HEK293 (cell line): ENCODE results near the gene TUT1.
A peak's percentile ranks its signal among the peaks of the same experiment; 100 is the strongest.

Experiments
- CTCF ChIA-PET: fragments of 350-600 bp; formaldehyde crosslinking; extraction: SDS; loops from one replicate; lab custom pipeline; 2021; ENCODE audit warnings: antibody characterized with exemption; lab: Yijun Ruan, JAX
- POLR2A ChIA-PET: fragments of 300-600 bp; formaldehyde crosslinking; extraction: SDS; loops from one replicate; lab custom pipeline; 2020; ENCODE audit warnings: antibody characterized with exemption, inconsistent platforms; lab: Yijun Ruan, JAX
- H3K27ac ChIP-seq: fragments of 200-500 bp; sonication (Bioruptor generic); 2 replicates; pipeline ENCODE4 v1.5.1; 2014; ENCODE audit warnings: low read depth, low read length, control low read depth, inconsistent platforms; ENCODE audit errors: extremely low read depth
- H3K36me3 ChIP-seq, 2 experiments: fragments of 200-500 bp in 1 of 2; sonication (Bioruptor generic) in 1 of 2; 1 replicate in 1 of 2; 2 replicates in 1 of 2; pipeline ENCODE4 v1.5.1; 2014 to 2017; ENCODE audit warnings: inconsistent platforms in 2 of 2, low read length in 2 of 2; ENCODE audit not compliant: control insufficient read depth in 2 of 2, insufficient read depth in 1 of 2
- H3K4me1 ChIP-seq: fragments of 200-500 bp; sonication (Bioruptor generic); 2 replicates; pipeline ENCODE4 v1.5.1; 2014; ENCODE audit warnings: mild to moderate bottlenecking, low read length, inconsistent platforms; ENCODE audit not compliant: control insufficient read depth, insufficient read depth
- H3K4me3 ChIP-seq: 2 replicates; pipeline ENCODE4 v1.5.1; 2011; ENCODE audit warnings: low read depth, mild to moderate bottlenecking, control low read depth, low read length, moderate library complexity
- H3K9me3 ChIP-seq: fragments of 200-500 bp; sonication (Bioruptor generic); 2 replicates; pipeline ENCODE4 v1.5.1; 2014; ENCODE audit warnings: low read depth, low read length, inconsistent platforms; ENCODE audit not compliant: control insufficient read depth, insufficient read depth
- ELK4 ChIP-seq: IDR thresholded peaks from 2 replicates; pipeline ENCODE4 v1.6.1; 2011; ENCODE audit warnings: mild to moderate bottlenecking, low read depth, low read length, borderline replicate concordance
- GFI1B ChIP-seq: fragments of 450-650 bp; formaldehyde crosslinking; IDR thresholded peaks from 2 replicates; pipeline ENCODE4 v1.5.1; 2016; ENCODE audit warnings: missing biosample characterization, missing genetic modification characterization
- KLF8 ChIP-seq: fragments of 450-650 bp; formaldehyde crosslinking; IDR thresholded peaks from 2 replicates; pipeline ENCODE4 v1.5.1; 2016; ENCODE audit warnings: missing biosample characterization, missing genetic modification characterization
- KLF9 ChIP-seq: fragments of 450-650 bp; formaldehyde crosslinking; IDR thresholded peaks from 2 replicates; pipeline ENCODE4 v1.5.1; 2016; ENCODE audit warnings: missing biosample characterization, missing genetic modification characterization, low read depth
- RBAK ChIP-seq: fragments of 450-650 bp; formaldehyde crosslinking; IDR thresholded peaks from 2 replicates; pipeline ENCODE4 v1.5.1; 2016; ENCODE audit warnings: missing biosample characterization, missing genetic modification characterization
- ZBTB21 ChIP-seq: fragments of 450-650 bp; formaldehyde crosslinking; IDR thresholded peaks from 2 replicates; pipeline ENCODE4 v1.5.1; 2017; ENCODE audit warnings: missing biosample characterization, missing genetic modification characterization
- ZBTB48 ChIP-seq: fragments of 450-650 bp; formaldehyde crosslinking; IDR thresholded peaks from 2 replicates; pipeline ENCODE4 v1.5.1; 2016; ENCODE audit warnings: missing biosample characterization, missing genetic modification characterization
- ZBTB7A ChIP-seq: fragments of 450-650 bp; formaldehyde crosslinking; IDR thresholded peaks from 2 replicates; pipeline ENCODE4 v1.5.1; 2016; ENCODE audit warnings: low read depth, missing biosample characterization, missing genetic modification characterization
- ZNF223 ChIP-seq: fragments of 450-650 bp; formaldehyde crosslinking; IDR thresholded peaks from 2 replicates; pipeline ENCODE4 v1.5.1; 2016; ENCODE audit warnings: missing biosample characterization, missing genetic modification characterization
- ZNF311 ChIP-seq: fragments of 450-650 bp; formaldehyde crosslinking; IDR thresholded peaks from 2 replicates; pipeline ENCODE4 v1.5.1; 2017; ENCODE audit warnings: missing biosample characterization, missing genetic modification characterization, borderline replicate concordance
- ZNF37A ChIP-seq: fragments of 450-650 bp; IDR thresholded peaks from 2 replicates; pipeline ENCODE4 v1.5.1; 2018; ENCODE audit warnings: missing biosample characterization, missing genetic modification characterization
- ZNF394 ChIP-seq: fragments of 450-650 bp; formaldehyde crosslinking; IDR thresholded peaks from 2 replicates; pipeline ENCODE4 v1.5.1; 2016; ENCODE audit warnings: missing biosample characterization, missing genetic modification characterization, mild to moderate bottlenecking, moderate library complexity, borderline replicate concordance
- ZNF423 ChIP-seq: fragments of 450-650 bp; formaldehyde crosslinking; IDR thresholded peaks from 2 replicates; pipeline ENCODE4 v1.5.1; 2016; ENCODE audit warnings: missing biosample characterization, missing genetic modification characterization
- ZNF473 ChIP-seq: fragments of 450-650 bp; formaldehyde crosslinking; IDR thresholded peaks from 2 replicates; pipeline ENCODE4 v1.5.1; 2017; ENCODE audit warnings: missing biosample characterization, missing genetic modification characterization
- ZNF513 ChIP-seq: fragments of 450-650 bp; IDR thresholded peaks from 2 replicates; pipeline ENCODE4 v1.5.1; 2018; ENCODE audit warnings: missing biosample characterization, missing genetic modification characterization
- ZNF571 ChIP-seq: fragments of 450-650 bp; formaldehyde crosslinking; IDR thresholded peaks from 2 replicates; pipeline ENCODE4 v1.5.0; 2017; ENCODE audit warnings: missing biosample characterization, missing genetic modification characterization
- ZNF626 ChIP-seq: fragments of 450-650 bp; sonication (Bioruptor Pico); formaldehyde crosslinking; IDR thresholded peaks from 2 replicates; pipeline ENCODE4 v1.5.1; 2018; ENCODE audit warnings: missing biosample characterization, missing genetic modification characterization, inconsistent platforms
- ZNF639 ChIP-seq: fragments of 450-650 bp; formaldehyde crosslinking; IDR thresholded peaks from 2 replicates; pipeline ENCODE4 v1.5.1; 2016; ENCODE audit warnings: missing biosample characterization, missing genetic modification characterization
- ZNF677 ChIP-seq: fragments of 450-650 bp; IDR thresholded peaks from 2 replicates; pipeline ENCODE4 v1.5.0; 2018; ENCODE audit warnings: missing biosample characterization, mild to moderate bottlenecking, missing genetic modification characterization, moderate library complexity
- ZNF791 ChIP-seq: fragments of 450-650 bp; formaldehyde crosslinking; IDR thresholded peaks from 2 replicates; pipeline ENCODE4 v1.5.1; 2016; ENCODE audit warnings: missing biosample characterization, missing genetic modification characterization
- TF ChIP-seq, protein P1 (sequence below): fragments of 450-650 bp; formaldehyde crosslinking; IDR thresholded peaks from 2 replicates; pipeline ENCODE4 v1.5.1; 2016; ENCODE audit warnings: missing biosample characterization, missing genetic modification characterization, borderline replicate concordance
- TF ChIP-seq, protein P2 (sequence below): fragments of 450-650 bp; formaldehyde crosslinking; IDR thresholded peaks from 2 replicates; pipeline ENCODE4 v1.5.1; 2016; ENCODE audit warnings: missing biosample characterization, missing genetic modification characterization

The TUT1 gene

GRCh38 chr11:62543680-62544444, 47.5 kb downstream of the TUT1 start:
- Histone ChIP-seq H3K4me1 (peaks cover 7% of the 10 kb centered on the region), H3K4me3 (no peak overlapping the region), H3K9me3 (no peaks in the 10 kb centered on the region), H3K36me3 (no peaks in the 10 kb centered on the region), H3K27ac (no peak overlapping the region)
- POLR2A ChIA-PET = interaction anchor here (0.6 to 4.8 kb wide), 11 partner anchors 9 to 1486 kb away, joined by 3 to 53 read pairs (median 8); partner anchors contain the start of genes EEF1G, LBHD1, TUT1 and UQCC3
- TF ChIP-seq ZNF677 (no peak), ZNF639 (tag by site-specific recombination) (no peak), ZNF626 (tag by site-specific recombination) (no peak), ZNF791 (tag by site-specific recombination) (no peak), ZNF311 (no peak), ZNF571 (tag by site-specific recombination) (no peak), GFI1B (tag by site-specific recombination) (no peak), KLF8 (tag by site-specific recombination) (no peak), ZNF513 (tag by site-specific recombination) (no peak), ZNF223 (tag by site-specific recombination) (no peak), ZBTB48 (no peak), ZNF37A (no peak)
- TF ChIP-seq, protein P1, sequence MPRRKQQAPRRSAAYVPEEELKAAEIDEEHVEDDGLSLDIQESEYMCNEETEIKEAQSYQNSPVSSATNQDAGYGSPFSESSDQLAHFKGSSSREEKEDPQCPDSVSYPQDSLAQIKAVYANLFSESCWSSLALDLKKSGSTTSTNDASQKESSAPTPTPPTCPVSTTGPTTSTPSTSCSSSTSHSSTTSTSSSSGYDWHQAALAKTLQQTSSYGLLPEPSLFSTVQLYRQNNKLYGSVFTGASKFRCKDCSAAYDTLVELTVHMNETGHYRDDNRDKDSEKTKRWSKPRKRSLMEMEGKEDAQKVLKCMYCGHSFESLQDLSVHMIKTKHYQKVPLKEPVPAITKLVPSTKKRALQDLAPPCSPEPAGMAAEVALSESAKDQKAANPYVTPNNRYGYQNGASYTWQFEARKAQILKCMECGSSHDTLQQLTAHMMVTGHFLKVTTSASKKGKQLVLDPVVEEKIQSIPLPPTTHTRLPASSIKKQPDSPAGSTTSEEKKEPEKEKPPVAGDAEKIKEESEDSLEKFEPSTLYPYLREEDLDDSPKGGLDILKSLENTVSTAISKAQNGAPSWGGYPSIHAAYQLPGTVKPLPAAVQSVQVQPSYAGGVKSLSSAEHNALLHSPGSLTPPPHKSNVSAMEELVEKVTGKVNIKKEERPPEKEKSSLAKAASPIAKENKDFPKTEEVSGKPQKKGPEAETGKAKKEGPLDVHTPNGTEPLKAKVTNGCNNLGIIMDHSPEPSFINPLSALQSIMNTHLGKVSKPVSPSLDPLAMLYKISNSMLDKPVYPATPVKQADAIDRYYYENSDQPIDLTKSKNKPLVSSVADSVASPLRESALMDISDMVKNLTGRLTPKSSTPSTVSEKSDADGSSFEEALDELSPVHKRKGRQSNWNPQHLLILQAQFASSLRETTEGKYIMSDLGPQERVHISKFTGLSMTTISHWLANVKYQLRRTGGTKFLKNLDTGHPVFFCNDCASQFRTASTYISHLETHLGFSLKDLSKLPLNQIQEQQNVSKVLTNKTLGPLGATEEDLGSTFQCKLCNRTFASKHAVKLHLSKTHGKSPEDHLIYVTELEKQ = no peak
- CTCF ChIA-PET = interaction anchor here (0.9 to 8.8 kb wide), 20 partner anchors 8 to 475 kb away, joined by 3 to 188 read pairs (median 8); no protein-coding TSS in a partner anchor

DNA sequence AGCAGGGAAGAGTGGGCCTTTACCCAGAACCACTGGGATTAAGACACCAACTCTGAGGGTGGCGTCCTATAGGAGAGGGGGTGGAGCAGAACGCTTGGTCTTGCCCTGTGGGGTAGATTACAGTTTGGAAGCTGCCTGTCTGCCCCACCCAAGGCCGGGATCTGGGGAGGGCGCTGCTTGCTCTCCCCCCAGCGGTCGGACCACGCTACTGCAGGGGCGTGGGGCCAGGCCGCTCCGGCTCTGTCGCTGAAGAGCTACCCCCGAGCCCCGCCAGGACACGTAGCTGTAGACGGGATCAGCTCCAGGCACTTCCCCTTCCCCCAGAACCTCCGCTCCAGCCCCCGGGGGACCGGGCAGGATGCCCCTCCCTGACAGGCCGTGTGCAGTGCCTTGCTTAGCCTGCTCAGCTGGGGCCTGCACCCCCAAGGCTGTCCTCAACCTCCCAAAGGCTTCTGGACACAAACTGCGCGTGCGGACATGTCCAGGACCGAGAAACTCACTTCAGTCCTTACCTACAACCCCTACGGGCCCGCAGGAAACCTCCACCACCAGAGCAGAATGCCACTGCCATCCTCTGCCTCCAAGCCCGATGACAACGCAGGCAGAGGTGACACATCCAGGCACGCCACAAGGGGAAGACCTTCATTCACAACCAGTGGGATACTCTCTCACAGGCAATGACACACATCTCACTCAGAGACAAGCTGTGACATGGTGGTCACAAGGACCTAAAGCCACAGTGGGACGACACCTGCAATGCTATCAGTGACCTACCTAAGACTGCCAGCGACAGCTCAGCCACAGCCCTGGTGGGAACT, 48.4 kb downstream of the TUT1 start:
- H3K9me3 ChIP-seq = no peaks in the 10 kb centered on the region
- peaks cover 7% of the 10 kb centered on the region for H3K4me1 ChIP-seq
- CTCF ChIA-PET = interaction anchor here (0.6 to 8.8 kb wide), 45 partner anchors 9 to 476 kb away, joined by 3 to 188 read pairs (median 5); partner anchors contain the start of genes B3GAT3 and EEF1G
- POLR2A ChIA-PET = interaction anchor here (0.6 to 2.8 kb wide), 15 partner anchors 10 to 1487 kb away, joined by 3 to 18 read pairs (median 6); partner anchors contain the start of genes C11orf98, CSKMT, EEF1G and INTS5
- peak overlapping the region; percentile 20 for H3K4me3 ChIP-seq
- H3K27ac ChIP-seq = no peak overlapping the region
- H3K36me3 ChIP-seq = no peaks in the 10 kb centered on the region
- TF ChIP-seq ZNF394 (peak; percentile 49; the same call in 1 of the 2 replicates), ZBTB21 (tag by site-specific recombination) (no peak), ZNF473 (tag by site-specific recombination) (no peak), KLF9 (tag by site-specific recombination) (peak; percentile 37; the same call in 1 of the 2 replicates), ZBTB7A (tag by site-specific recombination) (no peak), ELK4 (no peak), RBAK (tag by site-specific recombination) (no peak), ZNF423 (tag by site-specific recombination) (no peak)
- TF ChIP-seq, protein P2, sequence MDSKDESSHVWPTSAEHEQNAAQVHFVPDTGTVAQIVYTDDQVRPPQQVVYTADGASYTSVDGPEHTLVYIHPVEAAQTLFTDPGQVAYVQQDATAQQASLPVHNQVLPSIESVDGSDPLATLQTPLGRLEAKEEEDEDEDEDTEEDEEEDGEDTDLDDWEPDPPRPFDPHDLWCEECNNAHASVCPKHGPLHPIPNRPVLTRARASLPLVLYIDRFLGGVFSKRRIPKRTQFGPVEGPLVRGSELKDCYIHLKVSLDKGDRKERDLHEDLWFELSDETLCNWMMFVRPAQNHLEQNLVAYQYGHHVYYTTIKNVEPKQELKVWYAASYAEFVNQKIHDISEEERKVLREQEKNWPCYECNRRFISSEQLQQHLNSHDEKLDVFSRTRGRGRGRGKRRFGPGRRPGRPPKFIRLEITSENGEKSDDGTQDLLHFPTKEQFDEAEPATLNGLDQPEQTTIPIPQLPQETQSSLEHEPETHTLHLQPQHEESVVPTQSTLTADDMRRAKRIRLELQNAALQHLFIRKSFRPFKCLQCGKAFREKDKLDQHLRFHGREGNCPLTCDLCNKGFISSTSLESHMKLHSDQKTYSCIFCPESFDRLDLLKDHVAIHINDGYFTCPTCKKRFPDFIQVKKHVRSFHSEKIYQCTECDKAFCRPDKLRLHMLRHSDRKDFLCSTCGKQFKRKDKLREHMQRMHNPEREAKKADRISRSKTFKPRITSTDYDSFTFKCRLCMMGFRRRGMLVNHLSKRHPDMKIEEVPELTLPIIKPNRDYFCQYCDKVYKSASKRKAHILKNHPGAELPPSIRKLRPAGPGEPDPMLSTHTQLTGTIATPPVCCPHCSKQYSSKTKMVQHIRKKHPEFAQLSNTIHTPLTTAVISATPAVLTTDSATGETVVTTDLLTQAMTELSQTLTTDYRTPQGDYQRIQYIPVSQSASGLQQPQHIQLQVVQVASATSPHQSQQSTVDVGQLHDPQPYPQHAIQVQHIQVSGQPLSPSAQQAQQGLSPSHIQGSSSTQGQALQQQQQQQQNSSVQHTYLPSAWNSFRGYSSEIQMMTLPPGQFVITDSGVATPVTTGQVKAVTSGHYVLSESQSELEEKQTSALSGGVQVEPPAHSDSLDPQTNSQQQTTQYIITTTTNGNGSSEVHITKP (tag by site-specific recombination) = peak; percentile 92
